ENCODE data around the gene GLT8D1. TPM values are rescaled to one million over a fixed set of nuclear protein-coding genes. Genes with fewer than 3 reads are reported as not detected.
A peak's percentile ranks its signal among the peaks of the same experiment; 100 is the strongest.

GLT8D1 gene
- total and polyA plus RNA-seq, 2 donors (not counting 1 experiment from before 2014, with no cell fraction given), result 116 to 160 TPM

DNA sequence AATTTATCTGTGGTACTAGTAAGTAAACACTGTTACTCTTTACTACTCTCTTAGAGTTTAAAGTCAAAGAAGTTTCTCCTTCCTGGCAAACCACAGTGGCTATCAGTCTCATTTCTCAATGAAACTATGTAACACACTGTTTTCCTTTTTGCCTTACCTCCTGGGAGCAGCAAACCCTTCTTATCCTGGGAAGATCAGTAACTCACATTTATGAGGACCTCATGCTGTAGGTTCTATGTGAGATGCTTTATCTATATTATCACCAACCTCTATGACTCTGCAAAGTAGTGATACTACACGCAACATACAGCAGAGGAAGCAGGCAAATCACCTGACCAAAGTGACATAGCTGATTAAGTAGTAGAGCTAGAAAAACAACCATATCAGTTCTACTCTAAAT, 55.2 kb downstream of the GLT8D1 start:
- TF ChIP-seq EZH2 (IDR thresholded peaks at IDR 0.05; ENCODE audit: low read length, missing control alignments), result no peak
- TF ChIP-seq, protein P1, sequence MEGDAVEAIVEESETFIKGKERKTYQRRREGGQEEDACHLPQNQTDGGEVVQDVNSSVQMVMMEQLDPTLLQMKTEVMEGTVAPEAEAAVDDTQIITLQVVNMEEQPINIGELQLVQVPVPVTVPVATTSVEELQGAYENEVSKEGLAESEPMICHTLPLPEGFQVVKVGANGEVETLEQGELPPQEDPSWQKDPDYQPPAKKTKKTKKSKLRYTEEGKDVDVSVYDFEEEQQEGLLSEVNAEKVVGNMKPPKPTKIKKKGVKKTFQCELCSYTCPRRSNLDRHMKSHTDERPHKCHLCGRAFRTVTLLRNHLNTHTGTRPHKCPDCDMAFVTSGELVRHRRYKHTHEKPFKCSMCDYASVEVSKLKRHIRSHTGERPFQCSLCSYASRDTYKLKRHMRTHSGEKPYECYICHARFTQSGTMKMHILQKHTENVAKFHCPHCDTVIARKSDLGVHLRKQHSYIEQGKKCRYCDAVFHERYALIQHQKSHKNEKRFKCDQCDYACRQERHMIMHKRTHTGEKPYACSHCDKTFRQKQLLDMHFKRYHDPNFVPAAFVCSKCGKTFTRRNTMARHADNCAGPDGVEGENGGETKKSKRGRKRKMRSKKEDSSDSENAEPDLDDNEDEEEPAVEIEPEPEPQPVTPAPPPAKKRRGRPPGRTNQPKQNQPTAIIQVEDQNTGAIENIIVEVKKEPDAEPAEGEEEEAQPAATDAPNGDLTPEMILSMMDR (conservative IDR thresholded peaks at IDR 0.05 in 1 of 2, IDR thresholded peaks at IDR 0.05 in 1 of 2; ENCODE audit: low read depth in 1 of 2, low read length in 2 of 2), result no peak
- Histone ChIP-seq H3K27me3 (ENCODE audit: control insufficient read depth, insufficient read depth, low read length) (no peaks in the 10 kb centered on the region), H3K4me3 (replicated peaks in 1 of 4; ENCODE audit: control extremely low read depth in 1 of 4, insufficient read depth in 1 of 4, low read depth in 3 of 4, low read length in 4 of 4) (no peak overlapping the region), H3K36me3 (ENCODE audit: control insufficient read depth, insufficient read depth, low read length) (peaks cover 3% of the 10 kb centered on the region), H3K4me2 (ENCODE audit: extremely low read depth, insufficient read depth, low read length) (no peak overlapping the region), H3K9ac (ENCODE audit: insufficient read depth, low read length) (no peak overlapping the region), H2AFZ (ENCODE audit: low read length) (no peak overlapping the region), H3K9me3 (ENCODE audit: control insufficient read depth, insufficient read depth, low read depth, low read length) (no peaks in the 10 kb centered on the region), H3K79me2 (ENCODE audit: control insufficient read depth, insufficient read depth, low read length) (no peaks in the 10 kb centered on the region), H4K20me1 (ENCODE audit: control insufficient read depth, extremely low read depth, insufficient read depth, low read length) (no peaks in the 10 kb centered on the region), H3K4me1 (ENCODE audit: control insufficient read depth, extremely low read depth, insufficient read depth, low read length) (peaks cover 3% of the 10 kb centered on the region), H3K27ac (ENCODE audit: insufficient read depth, low read length) (peak overlapping the region; percentile 38)
- DNase-seq (ENCODE audit: low read depth in 2 of 2), result peak in 1 of 2 donors; percentile 15

DNA sequence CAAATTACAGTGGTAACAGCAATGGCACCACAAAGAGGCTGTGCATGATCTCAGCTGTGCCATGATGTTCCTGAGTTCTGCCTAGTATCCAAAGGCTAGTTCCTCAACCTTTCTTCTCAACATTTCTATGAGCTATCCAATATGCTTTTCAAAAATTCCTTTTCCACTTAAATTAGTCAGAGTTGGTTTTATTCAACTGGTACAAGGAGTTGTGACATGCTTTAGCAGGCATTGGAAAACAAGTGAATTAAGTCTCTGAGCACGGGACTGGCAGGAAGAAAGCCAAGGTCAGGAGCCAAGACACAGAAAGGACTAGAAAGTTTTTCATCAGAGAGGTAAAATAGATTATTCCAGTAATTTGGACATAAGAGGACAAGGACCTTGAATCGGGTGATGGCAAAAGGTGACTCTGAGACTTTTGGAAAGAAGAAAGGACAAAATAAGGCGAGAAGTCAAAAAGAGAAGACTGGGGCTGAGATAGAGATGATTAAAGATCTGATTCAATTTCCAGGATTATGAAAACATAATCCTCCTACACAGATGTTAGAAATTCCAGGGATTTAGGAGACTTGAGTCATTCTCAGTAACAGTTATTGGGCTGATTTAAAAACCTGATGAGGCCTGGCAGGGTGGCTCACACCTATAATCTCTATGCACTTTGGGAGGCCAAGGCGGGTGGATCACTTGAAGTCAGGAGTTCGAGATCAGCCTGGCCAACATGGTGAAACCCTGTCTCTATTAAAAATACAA, 56.0 kb downstream of the GLT8D1 start:
- H3K9ac ChIP-seq (ENCODE audit: insufficient read depth, low read length), result no peak overlapping the region
- no peaks in the 10 kb centered on the region for H3K79me2 ChIP-seq (ENCODE audit: control insufficient read depth, insufficient read depth, low read length)
- H2AFZ ChIP-seq (ENCODE audit: low read length), result no peak overlapping the region
- peak overlapping the region; percentile 68 for H3K27ac ChIP-seq (ENCODE audit: insufficient read depth, low read length)
- H3K36me3 ChIP-seq (ENCODE audit: control insufficient read depth, insufficient read depth, low read length), result peaks cover 3% of the 10 kb centered on the region
- H3K9me3 ChIP-seq (ENCODE audit: control insufficient read depth, insufficient read depth, low read depth, low read length), result no peaks in the 10 kb centered on the region
- no peaks in the 10 kb centered on the region for H4K20me1 ChIP-seq (ENCODE audit: control insufficient read depth, extremely low read depth, insufficient read depth, low read length)
- peaks cover 3% of the 10 kb centered on the region for H3K4me1 ChIP-seq (ENCODE audit: control insufficient read depth, extremely low read depth, insufficient read depth, low read length)
- H3K27me3 ChIP-seq (ENCODE audit: control insufficient read depth, insufficient read depth, low read length), result no peaks in the 10 kb centered on the region
- no peak for TF ChIP-seq EZH2 (IDR thresholded peaks at IDR 0.05; ENCODE audit: low read length, missing control alignments)
- TF ChIP-seq, protein P1 (conservative IDR thresholded peaks at IDR 0.05 in 1 of 2, IDR thresholded peaks at IDR 0.05 in 1 of 2; ENCODE audit: low read depth in 1 of 2, low read length in 2 of 2), result no peak
- H3K4me3 ChIP-seq (replicated peaks in 1 of 4; ENCODE audit: control extremely low read depth in 1 of 4, insufficient read depth in 1 of 4, low read depth in 3 of 4, low read length in 4 of 4), result no peak overlapping the region
- H3K4me2 ChIP-seq (ENCODE audit: extremely low read depth, insufficient read depth, low read length), result no peak overlapping the region
- DNase-seq (ENCODE audit: low read depth in 2 of 2), result peak in 1 of 2 donors; percentile 72

DNA sequence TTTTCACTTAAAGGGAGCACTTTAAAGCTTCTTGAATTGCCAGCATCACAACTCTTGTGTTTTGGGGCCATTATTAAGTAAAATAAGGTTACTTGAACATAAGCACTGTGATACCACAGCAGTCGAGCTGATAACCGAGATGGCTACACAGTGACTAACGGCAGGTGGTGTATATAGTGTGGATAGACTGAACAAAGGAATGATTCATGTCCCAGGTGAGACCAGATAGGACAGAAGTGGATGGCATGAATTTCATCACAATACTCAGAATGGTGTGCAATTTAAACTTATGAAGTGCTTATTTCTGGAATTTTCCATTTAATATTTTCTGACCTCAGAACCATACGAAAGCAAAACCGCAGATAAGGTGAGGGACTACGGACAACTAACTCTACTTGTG, 60.0 kb downstream of the GLT8D1 start:
- Histone ChIP-seq H3K9ac (ENCODE audit: insufficient read depth, low read length) (no peak overlapping the region), H3K27ac (ENCODE audit: insufficient read depth, low read length) (no peak overlapping the region), H4K20me1 (ENCODE audit: control insufficient read depth, extremely low read depth, insufficient read depth, low read length) (no peaks in the 10 kb centered on the region), H3K79me2 (ENCODE audit: control insufficient read depth, insufficient read depth, low read length) (no peaks in the 10 kb centered on the region), H3K36me3 (ENCODE audit: control insufficient read depth, insufficient read depth, low read length) (peaks cover 3% of the 10 kb centered on the region), H3K9me3 (ENCODE audit: control insufficient read depth, insufficient read depth, low read depth, low read length) (no peaks in the 10 kb centered on the region), H3K4me2 (ENCODE audit: extremely low read depth, insufficient read depth, low read length) (no peak overlapping the region), H3K27me3 (ENCODE audit: control insufficient read depth, insufficient read depth, low read length) (no peaks in the 10 kb centered on the region), H3K4me1 (ENCODE audit: control insufficient read depth, extremely low read depth, insufficient read depth, low read length) (peaks cover 3% of the 10 kb centered on the region), H3K4me3 (replicated peaks in 1 of 4; ENCODE audit: control extremely low read depth in 1 of 4, insufficient read depth in 1 of 4, low read depth in 3 of 4, low read length in 4 of 4) (no peak overlapping the region), H2AFZ (ENCODE audit: low read length) (no peak overlapping the region)
- TF ChIP-seq, protein P1 (conservative IDR thresholded peaks at IDR 0.05 in 1 of 2, IDR thresholded peaks at IDR 0.05 in 1 of 2; ENCODE audit: low read depth in 1 of 2, low read length in 2 of 2), result no peak
- TF ChIP-seq EZH2 (IDR thresholded peaks at IDR 0.05; ENCODE audit: low read length, missing control alignments), result no peak
- DNase-seq (ENCODE audit: low read depth in 2 of 2), result no peak

Other genes with a start within 250 kb of the GLT8D1 start
- gene STAB1, start 210.5 kb downstream of the GLT8D1 start, total RNA-seq, result under 0.01 TPM in 2 replicates
- 0.03 and 0.09 TPM in 2 replicates for gene STAB1, start 210.5 kb downstream of the GLT8D1 start, polyA plus RNA-seq
- 18.0 and 20.3 TPM in 2 replicates for gene NT5DC2, start 171.9 kb downstream of the GLT8D1 start, total RNA-seq
- gene NT5DC2, start 171.9 kb downstream of the GLT8D1 start, polyA plus RNA-seq, result 61.5 and 83.6 TPM in 2 replicates
- 5.1 and 9.4 TPM in 2 replicates for gene UQCC5, start 169.2 kb downstream of the GLT8D1 start, total RNA-seq
- 12.3 and 13.8 TPM in 2 replicates for gene UQCC5, start 169.2 kb downstream of the GLT8D1 start, polyA plus RNA-seq
- gene PBRM1, start 19.9 kb downstream of the GLT8D1 start, total RNA-seq, result 97.3 and 112 TPM in 2 replicates
- gene PBRM1, start 19.9 kb downstream of the GLT8D1 start, polyA plus RNA-seq, result 36.2 and 37.2 TPM in 2 replicates
- 99.9 and 145 TPM in 2 replicates for gene GNL3, start 19.8 kb downstream of the GLT8D1 start, total RNA-seq
- gene GNL3, start 19.8 kb downstream of the GLT8D1 start, polyA plus RNA-seq, result 71.5 and 75.2 TPM in 2 replicates
- gene SPCS1, start 315 bp upstream of the GLT8D1 start, total RNA-seq, result 46.0 and 49.0 TPM in 2 replicates
- gene SPCS1, start 315 bp upstream of the GLT8D1 start, polyA plus RNA-seq, result 134 and 151 TPM in 2 replicates
- 21.3 and 24.9 TPM in 2 replicates for gene NEK4, start 65.1 kb upstream of the GLT8D1 start, total RNA-seq
- gene NEK4, start 65.1 kb upstream of the GLT8D1 start, polyA plus RNA-seq, result 12.7 and 16.0 TPM in 2 replicates
- not detected in 2 replicates for gene ITIH1, start 71.8 kb upstream of the GLT8D1 start, total RNA-seq
- gene ITIH1, start 71.8 kb upstream of the GLT8D1 start, polyA plus RNA-seq, result not detected in 2 replicates
- under 0.01 and 0.17 TPM in 2 replicates for gene ITIH3, start 89.0 kb upstream of the GLT8D1 start, total RNA-seq
- gene ITIH3, start 89.0 kb upstream of the GLT8D1 start, polyA plus RNA-seq, result 0.05 and 1.5 TPM in 2 replicates
- gene ITIH4, start 124.9 kb upstream of the GLT8D1 start, total RNA-seq, result 2.6 TPM in 2 replicates
- 0.36 and 1.1 TPM in 2 replicates for gene ITIH4, start 124.9 kb upstream of the GLT8D1 start, polyA plus RNA-seq
- not detected in 2 replicates for gene MUSTN1, start 129.2 kb upstream of the GLT8D1 start, total RNA-seq
- 3.2 TPM in 1 of 2 replicates, not detected in the other for gene MUSTN1, start 129.2 kb upstream of the GLT8D1 start, polyA plus RNA-seq
- gene STIMATE, start 191.8 kb upstream of the GLT8D1 start, total RNA-seq, result 10.3 and 13.0 TPM in 2 replicates
- gene STIMATE, start 191.8 kb upstream of the GLT8D1 start, polyA plus RNA-seq, result 11.6 and 11.7 TPM in 2 replicates

Data from fibroblast of lung (primary cell).